Neural progenitor cell (in vitro differentiated cells): ENCODE measurements around the gene DCLK2. TPM values are rescaled to one million over a fixed set of nuclear protein-coding genes. Genes with fewer than 3 reads are reported as not detected.

Experiments used
- DNase-seq: peaks from one replicate; pipeline ENCODE4 v3.0.0-alpha.2; 2016; ENCODE audit warnings: low spot score
- H2AFZ ChIP-seq: fragments of 200-600 bp; sonication (generic); replicated peaks from 2 replicates; pipeline ENCODE4 v1.6.1; 2016; ENCODE audit warnings: antibody characterized with exemption
- H3F3A ChIP-seq: fragments of 200-600 bp; sonication (generic); 2 replicates; pipeline ENCODE4 v1.6.1; 2016; ENCODE audit warnings: antibody characterized with exemption, low read depth
- H3K27ac ChIP-seq: fragments of 200-600 bp; sonication (generic); 2 replicates; pipeline ENCODE4 v1.5.1; 2016; ENCODE audit warnings: mild to moderate bottlenecking
- H3K27me3 ChIP-seq: fragments of 200-600 bp; sonication (generic); 2 replicates; pipeline ENCODE4 v1.6.1; 2016; ENCODE audit warnings: mild to moderate bottlenecking, moderate library complexity
- H3K36me3 ChIP-seq: fragments of 200-600 bp; sonication (generic); 2 replicates; pipeline ENCODE4 v1.5.1; 2016
- H3K4me1 ChIP-seq: fragments of 200-600 bp; sonication (generic); 2 replicates; pipeline ENCODE4 v1.6.1; 2016; ENCODE audit warnings: mixed run types
- H3K4me2 ChIP-seq: fragments of 200-600 bp; sonication (generic); 2 replicates; pipeline ENCODE4 v1.6.1; 2016
- H3K4me3 ChIP-seq: fragments of 200-600 bp; sonication (generic); 2 replicates; pipeline ENCODE4 v1.5.1; 2016
- H3K79me2 ChIP-seq: fragments of 200-600 bp; sonication (generic); 2 replicates; pipeline ENCODE4 v1.6.1; 2016; ENCODE audit warnings: low read depth
- H3K9ac ChIP-seq: fragments of 200-600 bp; sonication (generic); 2 replicates; pipeline ENCODE4 v1.6.1; 2016
- H3K9me3 ChIP-seq: fragments of 200-600 bp; sonication (generic); 2 replicates; pipeline ENCODE4 v1.5.1; 2016; ENCODE audit warnings: low read depth
- H4K20me1 ChIP-seq: fragments of 200-600 bp; sonication (generic); 2 replicates; pipeline ENCODE4 v1.6.1; 2016; ENCODE audit warnings: low read depth
- H3K27ac Mint-ChIP-seq: 3 replicates; pipeline ENCODE4 v1.8.0; 2021; ENCODE audit warnings: mixed read lengths
- H3K27me3 Mint-ChIP-seq: 2 replicates; pipeline ENCODE4 v1.8.0; 2022; ENCODE audit warnings: low read depth, mild to moderate bottlenecking, inconsistent platforms, moderate library complexity, mixed read lengths; ENCODE audit not compliant: insufficient read depth
- H3K36me3 Mint-ChIP-seq: 3 replicates; pipeline ENCODE4 v1.8.0; 2021; ENCODE audit warnings: mixed read lengths
- H3K4me1 Mint-ChIP-seq: 3 replicates; pipeline ENCODE4 v1.8.0; 2021; ENCODE audit warnings: mixed read lengths
- H3K4me3 Mint-ChIP-seq: 3 replicates; pipeline ENCODE4 v1.8.0; 2021; ENCODE audit warnings: mild to moderate bottlenecking, moderate library complexity, mixed read lengths
- H3K9me3 Mint-ChIP-seq: 3 replicates; pipeline ENCODE4 v1.8.0; 2020; ENCODE audit warnings: mixed read lengths
- CTCF ChIP-seq: fragments of 200-600 bp; sonication (generic); IDR thresholded peaks from 2 replicates; pipeline ENCODE4 v1.5.1; 2017; ENCODE audit warnings: antibody characterized with exemption, mild to moderate bottlenecking
- EZH2 ChIP-seq: fragments of 200-600 bp; sonication (generic); IDR thresholded peaks from 2 replicates; pipeline ENCODE4 v1.6.1; 2017; ENCODE audit warnings: antibody characterized with exemption, mild to moderate bottlenecking, moderate library complexity
- EZH2phosphoT487 ChIP-seq: fragments of 200-600 bp; sonication (generic); IDR thresholded peaks from 2 replicates; pipeline ENCODE4 v1.6.1; 2017; ENCODE audit warnings: antibody characterized with exemption
- total RNA-seq: library from RNA; depleted of rRNA; stranded (reverse); fragments of >200 nt; gene quantifications from 2 replicates; pipeline ENCODE4 v1.2.3, GENCODE V29; 2015; ENCODE audit warnings: low replicate concordance

Gene DCLK2
- total RNA-seq, 1 donor from 2014 or later: 11.7 TPM

- peaks cover 19% of the 10 kb centered on the region for H3K36me3 Mint-ChIP-seq
- H3K4me1 Mint-ChIP-seq: no peaks in the 10 kb centered on the region
- Histone ChIP-seq H3F3A (no peaks in the 10 kb centered on the region), H3K9ac (no peak overlapping the region), H3K27ac (no peak overlapping the region), H3K9me3 (no peaks in the 10 kb centered on the region), H3K79me2 (no peaks in the 10 kb centered on the region), H4K20me1 (no peaks in the 10 kb centered on the region), H3K4me1 (no peaks in the 10 kb centered on the region), H3K4me2 (no peak overlapping the region), H3K36me3 (no peaks in the 10 kb centered on the region), H3K4me3 (no peak overlapping the region), H3K27me3 (no peaks in the 10 kb centered on the region), H2AFZ (no peak overlapping the region)
- peaks cover 16% of the 10 kb centered on the region for H3K9me3 Mint-ChIP-seq
- TF ChIP-seq CTCF: no peak
- TF ChIP-seq EZH2: no peak
- TF ChIP-seq EZH2phosphoT487: no peak
- no peaks in the 10 kb centered on the region for H3K27me3 Mint-ChIP-seq
- H3K4me3 Mint-ChIP-seq: no peak overlapping the region
- no peak for DNase-seq
- no peak overlapping the region for H3K27ac Mint-ChIP-seq
These were observed 45.8 kb downstream of the DCLK2 start for GRCh38 chr4:150123796-150124677.

- no peaks in the 10 kb centered on the region for H3K79me2 ChIP-seq
- Mint-ChIP-seq H3K36me3 (peaks cover 16% of the 10 kb centered on the region), H3K9me3 (peaks cover 12% of the 10 kb centered on the region), H3K4me1 (no peaks in the 10 kb centered on the region), H3K4me3 (no peak overlapping the region), H3K27ac (no peak overlapping the region), H3K27me3 (no peaks in the 10 kb centered on the region)
- H2AFZ ChIP-seq: no peak overlapping the region
- H3K36me3 ChIP-seq: no peaks in the 10 kb centered on the region
- H4K20me1 ChIP-seq: no peaks in the 10 kb centered on the region
- DNase-seq: no peak
- TF ChIP-seq EZH2phosphoT487 (no peak), EZH2 (no peak), CTCF (no peak)
- no peaks in the 10 kb centered on the region for H3K4me1 ChIP-seq
- no peak overlapping the region for H3K4me2 ChIP-seq
- H3K27ac ChIP-seq: no peak overlapping the region
- H3K4me3 ChIP-seq: no peak overlapping the region
- no peaks in the 10 kb centered on the region for H3K27me3 ChIP-seq
- no peaks in the 10 kb centered on the region for H3F3A ChIP-seq
- no peak overlapping the region for H3K9ac ChIP-seq
- no peaks in the 10 kb centered on the region for H3K9me3 ChIP-seq
These were observed 48.1 kb downstream of the DCLK2 start for GRCh38 chr4:150126201-150126863.

GRCh38 chr4:150126864-150127203, 48.6 kb downstream of the DCLK2 start:
- Histone ChIP-seq H3K79me2 (no peaks in the 10 kb centered on the region), H3K9ac (no peak overlapping the region), H3K27ac (no peak overlapping the region), H3F3A (no peaks in the 10 kb centered on the region), H3K36me3 (no peaks in the 10 kb centered on the region), H3K4me1 (no peaks in the 10 kb centered on the region), H3K4me3 (no peak overlapping the region), H2AFZ (no peak overlapping the region), H3K4me2 (no peak overlapping the region), H3K9me3 (no peaks in the 10 kb centered on the region), H3K27me3 (no peaks in the 10 kb centered on the region), H4K20me1 (no peaks in the 10 kb centered on the region)
- Mint-ChIP-seq H3K4me3 (no peak overlapping the region), H3K9me3 (peaks cover 7% of the 10 kb centered on the region), H3K27me3 (no peaks in the 10 kb centered on the region), H3K27ac (no peak overlapping the region), H3K36me3 (peaks cover 11% of the 10 kb centered on the region), H3K4me1 (no peaks in the 10 kb centered on the region)
- no peak for DNase-seq
- no peak for TF ChIP-seq CTCF
- TF ChIP-seq EZH2: no peak
- TF ChIP-seq EZH2phosphoT487: no peak
